ENCODE measurements around the gene BMPER. TPM values are rescaled to one million over a fixed set of nuclear protein-coding genes. Genes with fewer than 3 reads are reported as not detected.

The BMPER gene
- total and polyA plus RNA-seq, 2 of the 8 experiments (the other 6 are each of a cell fraction or from before 2014, with no cell fraction given), result 0.33 to 0.69 TPM

- no peak overlapping the region for H2BK12ac ChIP-seq (ENCODE audit: low read depth, low read length)
- no peak overlapping the region for H2AK5ac ChIP-seq (ENCODE audit: low read depth, low read length)
- no peak overlapping the region for H2AFZ ChIP-seq (ENCODE audit: low read length)
- H4K8ac ChIP-seq (ENCODE audit: extremely low read depth, insufficient read depth, low read length), result no peak overlapping the region
- H3K4me1 ChIP-seq (replicated peaks in 1 of 4; ENCODE audit: control insufficient read depth in 3 of 4, insufficient read depth in 4 of 4, low read length in 3 of 4), result peaks cover 0 to 5% (median 0%) of the 10 kb centered on the region in 4 experiments; a peak in 2 of 7 replicates
- FAIRE-seq, result no peak
- H2BK5ac ChIP-seq (ENCODE audit: low read depth, low read length), result no peak overlapping the region
- no peak overlapping the region for H4K5ac ChIP-seq (ENCODE audit: insufficient read length, low read depth, low read length)
- ChIA-PET CTCF (ENCODE audit: partially characterized antibody) (interaction anchor here (1.1 to 1.8 kb wide), 3 partner anchors 41 to 421 kb away, joined by 3 to 4 read pairs (median 3); no protein-coding TSS in a partner anchor), POLR2A (ENCODE audit: partially characterized antibody) (interaction anchor here (1.0 to 1.5 kb wide), 5 partner anchors 9 to 35 kb away, joined by 3 to 4 read pairs (median 3); no protein-coding TSS in a partner anchor)
- H3K23me2 ChIP-seq (ENCODE audit: low read depth, low read length), result no peaks in the 10 kb centered on the region
- H3K14ac ChIP-seq (ENCODE audit: insufficient read length), result no peak overlapping the region
- H3K23ac ChIP-seq (ENCODE audit: insufficient read length), result no peak overlapping the region
- H3K9me3 ChIP-seq (ENCODE audit: insufficient read depth in 2 of 2, low read depth in 1 of 2, low read length in 1 of 2), result peaks cover 0 to 6% of the 10 kb centered on the region in 2 experiments; a peak in 2 of 4 replicates
- H3K4me2 ChIP-seq (ENCODE audit: insufficient read depth in 1 of 2, low read depth in 2 of 2, low read length in 2 of 2), result peak overlapping the region in 1 of 2 experiments; percentile 52; a peak in 2 of 4 replicates
- no peak overlapping the region for H2BK15ac ChIP-seq (ENCODE audit: low read length)
- no peaks in the 10 kb centered on the region for H3K27me3 ChIP-seq (replicated peaks in 1 of 4; ENCODE audit: control insufficient read depth in 3 of 4, extremely low read depth in 1 of 4, insufficient read depth in 3 of 4, low read length in 3 of 4)
- no peak overlapping the region for H2BK120ac ChIP-seq (replicated peaks; ENCODE audit: low read depth, low read length)
- H4K91ac ChIP-seq (replicated peaks; ENCODE audit: insufficient read length, low read length), result no peak overlapping the region
- H3K36me3 ChIP-seq (ENCODE audit: control insufficient read depth in 2 of 4, insufficient read depth in 4 of 4, low read length in 3 of 4), result no peaks in the 10 kb centered on the region; a peak in 1 of 8 replicates
- no peak overlapping the region for H3K18ac ChIP-seq (ENCODE audit: extremely low read depth, low read length)
- no peak overlapping the region for H3K9ac ChIP-seq (replicated peaks in 1 of 4; ENCODE audit: extremely low read depth in 1 of 4, low read depth in 3 of 4, low read length in 3 of 4)
- H3K4me3 ChIP-seq (ENCODE audit: extremely low read depth in 1 of 4, insufficient read depth in 2 of 4, low read depth in 3 of 4, low read length in 4 of 4), result peak overlapping the region in 1 of 4 experiments; percentile 42; a peak in 1 of 8 replicates
- no peaks in the 10 kb centered on the region for H3K79me2 ChIP-seq (ENCODE audit: control insufficient read depth in 1 of 2, insufficient read depth in 2 of 2, low read length in 2 of 2)
- no peak overlapping the region for H3K4ac ChIP-seq (replicated peaks; ENCODE audit: insufficient read length, low read depth, low read length)
- no peak overlapping the region for H3K56ac ChIP-seq (replicated peaks; ENCODE audit: insufficient read length, low read depth, low read length)
- no peaks in the 10 kb centered on the region for H4K20me1 ChIP-seq (replicated peaks in 1 of 2; ENCODE audit: control insufficient read depth in 1 of 2, insufficient read depth in 2 of 2, low read length in 2 of 2)
- 85% methylated on average over 3 of the region's 3 CpGs; no CpG with 5 or more reads in 1 of the 2 experiments for WGBS, 2 experiments (ENCODE audit: extremely low coverage in 1 of 2, insufficient coverage in 1 of 2, insufficient read length in 1 of 2, insufficient replicate concordance in 2 of 2, low coverage in 1 of 2, low lambda C conversion rate in 2 of 2, missing lambda C conversion rate in 1 of 2)
- DNase-seq (ENCODE audit: low read depth in 1 of 2, low spot score in 2 of 2), result no peak
- no peak overlapping the region for H3K27ac ChIP-seq (ENCODE audit: low read depth, low read length)
- H2BK20ac ChIP-seq (ENCODE audit: low read length), result no peak overlapping the region
- H3K79me1 ChIP-seq (ENCODE audit: low read depth, low read length), result no peaks in the 10 kb centered on the region
- TF ChIP-seq CTBP2 (IDR thresholded peaks at IDR 0.05; ENCODE audit: borderline replicate concordance, insufficient read depth, insufficient read length, low read length) (no peak), EZH2 (IDR thresholded peaks at IDR 0.05; ENCODE audit: low read depth, low read length, severe bottlenecking) (no peak), POU5F1 (IDR thresholded peaks at IDR 0.05; ENCODE audit: low read depth, low read length) (no peak), TEAD4 (IDR thresholded peaks at IDR 0.05; ENCODE audit: low read depth, low read length) (no peak), POLR2AphosphoS5 (IDR thresholded peaks at IDR 0.05; ENCODE audit: low read depth, low read length) (no peak)
These were observed 270.5 kb downstream of the BMPER start for GRCh38 chr7:34175837-34176236.

Data from H1 (cell line).